GM23338 (cell line): Measurements from ENCODE around the gene JMJD1C. TPM values are rescaled to one million over a fixed set of nuclear protein-coding genes. Genes with fewer than 3 reads are reported as not detected.
A peak's percentile ranks its signal among the peaks of the same experiment; 100 is the strongest.

ENCODE experiments used
- ATAC-seq: fragments of 200-7000 bp; cut with Tn5 transposase; 3 replicates; pipeline ENCODE4 v1.9.1; 2020
- DNase-seq: peaks from one replicate; pipeline ENCODE4 v3.0.0-alpha.2; 2015; ENCODE audit warnings: low spot score
- H2AFZ ChIP-seq: fragments of 200-600 bp; sonication (generic); 2 replicates; pipeline ENCODE4 v1.8.0; 2016; ENCODE audit warnings: antibody characterized with exemption, mild to moderate bottlenecking, moderate library complexity
- H3F3A ChIP-seq: fragments of 200-600 bp; sonication (generic); replicated peaks from 2 replicates; pipeline ENCODE4 v1.8.0; 2017; ENCODE audit warnings: antibody characterized with exemption, mixed run types, low read depth
- H3K27ac ChIP-seq: fragments of 200-600 bp; sonication (generic); 2 replicates; pipeline ENCODE4 v1.6.1; 2016; ENCODE audit warnings: low read depth
- H3K27me3 ChIP-seq: fragments of 200-600 bp; sonication (generic); 2 replicates; pipeline ENCODE4 v1.8.0; 2016; ENCODE audit warnings: mild to moderate bottlenecking, mixed run types, moderate library complexity; ENCODE audit not compliant: insufficient read depth
- H3K36me3 ChIP-seq: fragments of 200-600 bp; sonication (generic); 2 replicates; pipeline ENCODE4 v1.8.0; 2016; ENCODE audit warnings: mild to moderate bottlenecking; ENCODE audit not compliant: insufficient read depth
- H3K4me1 ChIP-seq: fragments of 200-600 bp; sonication (generic); 2 replicates; pipeline ENCODE4 v1.8.0; 2016; ENCODE audit warnings: mild to moderate bottlenecking, moderate library complexity; ENCODE audit not compliant: insufficient read depth
- H3K4me2 ChIP-seq: fragments of 200-600 bp; sonication (generic); 2 replicates; pipeline ENCODE4 v1.7.1; 2017; ENCODE audit warnings: mixed run types
- H3K4me3 ChIP-seq: fragments of 200-600 bp; sonication (generic); 2 replicates; pipeline ENCODE4 v1.6.1; 2016; ENCODE audit warnings: mixed run types
- H3K79me2 ChIP-seq: fragments of 200-600 bp; sonication (generic); replicated peaks from 2 replicates; pipeline ENCODE4 v1.8.0; 2017; ENCODE audit warnings: mild to moderate bottlenecking; ENCODE audit not compliant: insufficient read depth
- H3K9me2 ChIP-seq: fragments of 200-600 bp; sonication (generic); 2 replicates; pipeline ENCODE4 v1.8.0; 2017; ENCODE audit not compliant: insufficient read depth
- H4K20me1 ChIP-seq: fragments of 200-600 bp; sonication (generic); replicated peaks from 2 replicates; pipeline ENCODE4 v1.8.0; 2017; ENCODE audit warnings: mild to moderate bottlenecking; ENCODE audit not compliant: insufficient read depth
- H3K27ac Mint-ChIP-seq: 2 replicates; pipeline ENCODE4 v1.8.0; 2020; ENCODE audit warnings: inconsistent platforms, mild to moderate bottlenecking, moderate library complexity, mixed read lengths
- H3K27me3 Mint-ChIP-seq: 3 replicates; pipeline ENCODE4 v1.8.0; 2022; ENCODE audit warnings: low read depth, mild to moderate bottlenecking, moderate library complexity, mixed read lengths, inconsistent platforms; ENCODE audit not compliant: insufficient read depth, poor library complexity
- H3K36me3 Mint-ChIP-seq: 3 replicates; pipeline ENCODE4 v1.8.0; 2021; ENCODE audit warnings: low read depth, mild to moderate bottlenecking, inconsistent platforms, moderate library complexity, mixed read lengths
- H3K4me1 Mint-ChIP-seq: 3 replicates; pipeline ENCODE4 v1.8.0; 2020; ENCODE audit warnings: mild to moderate bottlenecking, inconsistent platforms, mixed read lengths
- H3K4me3 Mint-ChIP-seq: 3 replicates; pipeline ENCODE4 v1.8.0; 2021; ENCODE audit warnings: moderate library complexity, mild to moderate bottlenecking, inconsistent platforms, mixed read lengths
- H3K9me3 Mint-ChIP-seq: 3 replicates; pipeline ENCODE4 v1.8.0; 2020; ENCODE audit warnings: moderate library complexity, mild to moderate bottlenecking, inconsistent platforms, mixed read lengths
- CREB1 ChIP-seq: fragments of 250-450 bp; sonication (Bioruptor Pico); IDR thresholded peaks from 2 replicates; pipeline ENCODE4 v1.5.0; 2020; ENCODE audit warnings: low read depth, mild to moderate bottlenecking, moderate library complexity
- CTCF ChIP-seq, 2 experiments: fragments of 200-600 bp in 1 of 2; sonication (generic) in 1 of 2; conservative IDR thresholded peaks; 2 replicates each; pipeline versions ENCODE4 v1.5.1 to v1.6.1; 2016 to 2017; ENCODE audit warnings: antibody characterized with exemption in 2 of 2, low read depth in 2 of 2, mild to moderate bottlenecking in 2 of 2, moderate library complexity in 1 of 2
- ETS1 ChIP-seq: IDR thresholded peaks from 2 replicates; pipeline ENCODE4 v1.6.1; 2016; ENCODE audit warnings: antibody characterized with exemption
- EZH2 ChIP-seq: fragments of 200-600 bp; sonication (generic); IDR thresholded peaks from one replicate; pipeline ENCODE4 v1.8.0; 2017; ENCODE audit warnings: antibody characterized with exemption, mild to moderate bottlenecking, low read depth; ENCODE audit not compliant: unreplicated experiment
- EZH2phosphoT487 ChIP-seq: fragments of 200-600 bp; sonication (generic); IDR thresholded peaks from one replicate; pipeline ENCODE4 v1.8.1; 2018; ENCODE audit warnings: antibody characterized with exemption; ENCODE audit not compliant: unreplicated experiment
- JUNB ChIP-seq: IDR thresholded peaks from one replicate; pipeline ENCODE4 v1.6.1; 2016; ENCODE audit warnings: antibody characterized with exemption; ENCODE audit not compliant: unreplicated experiment
- POLR2AphosphoS5 ChIP-seq: IDR thresholded peaks from 2 replicates; pipeline ENCODE4 v1.6.1; 2016; ENCODE audit warnings: antibody characterized with exemption, low read depth
- REST ChIP-seq: IDR thresholded peaks from one replicate; pipeline ENCODE4 v1.6.1; 2018; ENCODE audit warnings: antibody characterized with exemption; ENCODE audit not compliant: unreplicated experiment
- STAT1 ChIP-seq: IDR thresholded peaks from one replicate; pipeline ENCODE4 v1.6.1; 2016; ENCODE audit warnings: antibody characterized with exemption; ENCODE audit not compliant: unreplicated experiment
- ZNF114 ChIP-seq: fragments of 250-450 bp; sonication (Bioruptor Pico); IDR thresholded peaks from 2 replicates; pipeline ENCODE4 v1.5.0; 2020; ENCODE audit warnings: mild to moderate bottlenecking, moderate library complexity
- ZNF331 ChIP-seq: fragments of 250-450 bp; sonication (Bioruptor Pico); IDR thresholded peaks from 2 replicates; pipeline ENCODE4 v1.5.0; 2020; ENCODE audit warnings: low read depth, mild to moderate bottlenecking, moderate library complexity
- ZNF462 ChIP-seq: fragments of 250-450 bp; sonication (Bioruptor Pico); IDR thresholded peaks from 2 replicates; pipeline ENCODE4 v1.5.0; 2020; ENCODE audit warnings: mild to moderate bottlenecking, moderate library complexity
- polyA plus RNA-seq: library from polyadenylated mRNA; unstranded; fragments of >200 nt; fragmentation: Nextera tagmentation; extraction: Ambion mirVana; gene quantifications from 2 replicates; pipeline ENCODE4 v1.2.1, GENCODE V29; 2016
- total RNA-seq: library from RNA; depleted of rRNA; stranded (reverse); fragments of >200 nt; shearing (Covaris generic); gene quantifications from 2 replicates; pipeline ENCODE4 v1.2.3, GENCODE V29; 2014

Gene JMJD1C
- total and polyA plus RNA-seq, 2 experiments from 2014 or later, result 333 to 435 TPM

GRCh38 chr10:63246356-63246755 is 219.4 kb downstream of the JMJD1C start (continued):
- TF ChIP-seq REST, result no peak
- TF ChIP-seq ETS1, result no peak
- TF ChIP-seq JUNB, result no peak
- no peak for TF ChIP-seq CTCF (conservative IDR thresholded peaks at IDR 0.05; ENCODE audit: low read depth in 2 of 2)
- TF ChIP-seq ZNF114 (CRISPR knock-in tag), result no peak
- TF ChIP-seq POLR2AphosphoS5, result no peak
- no peak for TF ChIP-seq STAT1
- no peak for TF ChIP-seq CREB1 (CRISPR knock-in tag)

- H3K4me3 Mint-ChIP-seq, result 0 out of 3 replicates have a peak overlapping the region, but pooled peaks have one; percentile 7
- H3F3A ChIP-seq, result no peaks in the 10 kb centered on the region
- H3K27me3 ChIP-seq, result no peaks in the 10 kb centered on the region
- H3K27me3 Mint-ChIP-seq, result no peaks in the 10 kb centered on the region
- ATAC-seq, result no peak
- H3K27ac ChIP-seq, result no peak overlapping the region
- H3K36me3 ChIP-seq, result no peaks in the 10 kb centered on the region
- no peak overlapping the region for H3K4me3 ChIP-seq
- peaks cover 100% of the 10 kb centered on the region for H3K79me2 ChIP-seq
- H3K27ac Mint-ChIP-seq, result no peak overlapping the region
- no peaks in the 10 kb centered on the region for H3K9me2 ChIP-seq
- H3K36me3 Mint-ChIP-seq, result peaks cover 21% of the 10 kb centered on the region
- no peak for DNase-seq
- H2AFZ ChIP-seq, result no peak overlapping the region
- peak overlapping the region; percentile 31; the same call in 1 of the 2 replicates for H3K4me2 ChIP-seq
- peaks cover 43% of the 10 kb centered on the region for H3K4me1 Mint-ChIP-seq
- peaks cover 7% of the 10 kb centered on the region; the same call in 2 of the 3 replicates for H3K9me3 Mint-ChIP-seq
- peaks cover 35% of the 10 kb centered on the region for H3K4me1 ChIP-seq
- peaks cover 92% of the 10 kb centered on the region for H4K20me1 ChIP-seq
- TF ChIP-seq ZNF462 (no peak), EZH2 (no peak), ETS1 (no peak), ZNF331 (no peak), CREB1 (CRISPR knock-in tag) (no peak), EZH2phosphoT487 (no peak)
Measured at GRCh38 chr10:63241841-63242281, 223.9 kb downstream of the JMJD1C start.
